Left renal pelvis (tissue), 4 donors: Measurements from ENCODE around the gene SCN11A. TPM values are rescaled to one million over a fixed set of nuclear protein-coding genes. Genes with fewer than 3 reads are reported as not detected.

ENCODE experiments used
- DNase-seq, 4 donors: peaks; one replicate each; pipeline ENCODE4 v3.0.0-alpha.2; 2013; ENCODE audit warnings: low read depth in 4 of 4, low spot score in 3 of 4
- polyA plus RNA-seq, 4 donors: library from polyadenylated mRNA; unstranded; fragments of 120-200 nt; gene quantifications; one replicate each; pipeline ENCODE4 v1.2.1, GENCODE V29; 2013; ENCODE audit not compliant: insufficient read length in 4 of 4

SCN11A gene
- polyA plus RNA-seq, 4 donors: 0.93 to 1.4 (median 1.4) TPM

GRCh38 chr3:39011191-39011736, 40.5 kb downstream of the SCN11A start:
- DNase-seq: no peak

GRCh38 chr3:39005295-39005694, 46.4 kb downstream of the SCN11A start:
- DNase-seq: no peak

Other genes starting within 250 kb of the SCN11A start
- gene SCN10A, start 235.7 kb downstream of the SCN11A start, polyA plus RNA-seq: not detected
- gene WDR48, start 72 bp upstream of the SCN11A start, polyA plus RNA-seq: 100 to 1,000 TPM in 1 of 4 donors, 10 to 100 TPM in 3; 70.3 to 112 (median 93.5) TPM
- 10 to 100 TPM; 53.4 to 75.8 (median 58.7) TPM for gene GORASP1, start 55.7 kb upstream of the SCN11A start, polyA plus RNA-seq
- 10 to 100 TPM in 2 of 4 donors, 1 to 10 TPM in 2; 6.2 to 15.9 (median 9.2) TPM for gene TTC21A, start 55.7 kb upstream of the SCN11A start, polyA plus RNA-seq
- 10 to 100 TPM in 2 of 4 donors, 1 to 10 TPM in 2; 8.0 to 58.5 (median 10.3) TPM for gene CSRNP1, start 101.6 kb upstream of the SCN11A start, polyA plus RNA-seq
- gene XIRP1, start 140.7 kb upstream of the SCN11A start, polyA plus RNA-seq: under 1 TPM; 0.07 to 0.20 (median 0.08) TPM
- 1 to 10 TPM; 1.7 to 6.1 (median 4.5) TPM for gene CX3CR1, start 228.1 kb upstream of the SCN11A start, polyA plus RNA-seq